PC-3 (cell line): ENCODE measurements around the gene PAPSS2. TPM values are rescaled to one million over a fixed set of nuclear protein-coding genes. Genes with fewer than 3 reads are reported as not detected.
"Not testable (repeated sequence)": the region's sequence is repeated elsewhere in the genome, so short reads cannot be mapped to it uniquely, and the experiment has no call there.

ENCODE experiments used
- ATAC-seq: fragments of 200-7000 bp; cut with Tn5 transposase; 2 replicates; pipeline ENCODE4 v1.9.1; 2020; ENCODE audit warnings: mild to moderate bottlenecking, moderate library complexity
- BruUV-seq: library from RNA; stranded (reverse); fragments of 400-500 nt; replicated peaks from 2 replicates; lab custom pipeline; 2021; lab: Mats Ljungman, UMichigan
- CTCF ChIA-PET: fragments of 300-600 bp; sonication (Branson Sonifier 250); formaldehyde crosslinking; loops from one replicate; lab custom pipeline; 2022; ENCODE audit warnings: antibody characterized with exemption; lab: Charles Lee
- POLR2A ChIA-PET: fragments of 300-600 bp; sonication (Branson Sonifier 250); formaldehyde crosslinking; loops from one replicate; lab custom pipeline; 2022; ENCODE audit warnings: antibody characterized with exemption; ENCODE audit not compliant: unreplicated experiment; lab: Charles Lee
- DNase-seq: peaks from one replicate; pipeline ENCODE4 v3.0.0-alpha.2; 2015
- H2AFZ ChIP-seq: fragments of 300-600 bp; sonication (generic); 2 replicates; pipeline ENCODE4 v1.6.0; 2016; ENCODE audit warnings: antibody characterized with exemption, low read length
- H3F3A ChIP-seq: fragments of 300-600 bp; sonication (generic); one replicate; pipeline ENCODE4 v1.6.0; 2017; ENCODE audit warnings: antibody characterized with exemption, low read length, control low read depth, mild to moderate bottlenecking; ENCODE audit not compliant: unreplicated experiment
- H3K27ac ChIP-seq: fragments of 300-600 bp; sonication (generic); 2 replicates; pipeline ENCODE4 v1.5.1; 2016; ENCODE audit warnings: mild to moderate bottlenecking, low read length
- H3K27me3 ChIP-seq: fragments of 300-600 bp; sonication (generic); 2 replicates; pipeline ENCODE4 v1.6.1; 2016; ENCODE audit warnings: low read length, mixed read lengths
- H3K36me3 ChIP-seq: fragments of 300-600 bp; sonication (generic); 2 replicates; pipeline ENCODE4 v1.6.1; 2016; ENCODE audit warnings: low read depth, mixed run types, low read length, mixed read lengths
- H3K4me1 ChIP-seq: fragments of 300-600 bp; sonication (generic); 2 replicates; pipeline ENCODE4 v1.5.1; 2016; ENCODE audit warnings: low read length; ENCODE audit not compliant: insufficient read depth
- H3K4me2 ChIP-seq: fragments of 300-600 bp; sonication (generic); 2 replicates; pipeline ENCODE4 v1.6.0; 2016; ENCODE audit warnings: low read length
- H3K4me3 ChIP-seq: fragments of 300-600 bp; sonication (generic); 2 replicates; pipeline ENCODE4 v1.5.1; 2016; ENCODE audit warnings: mild to moderate bottlenecking, low read length, mixed read lengths
- H3K79me2 ChIP-seq: fragments of 300-600 bp; sonication (generic); 2 replicates; pipeline ENCODE4 v1.6.1; 2017; ENCODE audit warnings: low read length, mixed read lengths
- H3K9ac ChIP-seq: fragments of 300-600 bp; sonication (generic); 2 replicates; pipeline ENCODE4 v1.6.0; 2016; ENCODE audit warnings: mild to moderate bottlenecking, low read length
- H3K9me2 ChIP-seq: fragments of 300-600 bp; sonication (generic); replicated peaks from 2 replicates; pipeline ENCODE4 v1.6.1; 2016; ENCODE audit warnings: mixed run types, low read length, mixed read lengths
- H3K9me3 ChIP-seq: fragments of 300-600 bp; sonication (generic); 2 replicates; pipeline ENCODE4 v1.6.1; 2016; ENCODE audit warnings: low read length, mixed read lengths
- H4K20me1 ChIP-seq: fragments of 300-600 bp; sonication (generic); 2 replicates; pipeline ENCODE4 v1.6.1; 2016; ENCODE audit warnings: low read length, mixed read lengths
- EZH2 ChIP-seq: fragments of 300-600 bp; sonication (generic); IDR thresholded peaks from one replicate; pipeline ENCODE4 v1.6.1; 2017; ENCODE audit warnings: antibody characterized with exemption, mild to moderate bottlenecking, low read length; ENCODE audit not compliant: unreplicated experiment
- EZH2phosphoT487 ChIP-seq: fragments of 300-600 bp; sonication (generic); IDR thresholded peaks from 2 replicates; pipeline ENCODE4 v1.6.1; 2018; ENCODE audit warnings: mild to moderate bottlenecking, antibody characterized with exemption, low read length, borderline replicate concordance
- intact Hi-C: fragments of 100-400 bp; cut with micrococcal nuclease; formaldehyde crosslinking; loops from 2 replicates; pipeline ENCODE4 v1.9.0; 2023
- total RNA-seq: library from RNA; depleted of rRNA; stranded (reverse); fragments of >200 nt; gene quantifications from 2 replicates; pipeline ENCODE4 v1.2.3, GENCODE V29; 2014
- TF ChIP-seq, protein P1 (sequence below): fragments of 300-600 bp; sonication (generic); conservative IDR thresholded peaks from 2 replicates; pipeline ENCODE4 v1.5.1; 2017; ENCODE audit warnings: antibody characterized with exemption, low read depth, mild to moderate bottlenecking, low read length

Gene PAPSS2
- total RNA-seq, 1 experiment from 2014 or later: 16.4 TPM

GRCh38 chr10:87734987-87735827 is 75.5 kb downstream of the PAPSS2 start:
- POLR2A ChIA-PET: interaction anchor here (0.6 kb wide), 1 partner anchor 212 kb away, joined by 3 read pairs; no protein-coding TSS in a partner anchor
- BruUV-seq: no TSS peak
- no peak overlapping the region for H3K4me3 ChIP-seq
- no peaks in the 10 kb centered on the region for H4K20me1 ChIP-seq
- H3K9ac ChIP-seq: no peak overlapping the region
- no peaks in the 10 kb centered on the region for H3F3A ChIP-seq
- no peak overlapping the region for H3K4me2 ChIP-seq
- H3K4me1 ChIP-seq: peaks cover 11% of the 10 kb centered on the region; the same call in 1 of the 2 replicates
- intact Hi-C loops: loop anchor here (1.0 kb wide), 2 partner anchors 79 to 202 kb away; no protein-coding TSS in a partner anchor
- DNase-seq: peak; percentile 64
- H3K36me3 ChIP-seq: no peaks in the 10 kb centered on the region
- CTCF ChIA-PET: interaction anchor here (0.6 kb wide), 2 partner anchors 201 kb away, joined by 3 to 8 read pairs; no protein-coding TSS in a partner anchor
- H3K9me3 ChIP-seq: no peaks in the 10 kb centered on the region
- H2AFZ ChIP-seq: no peak overlapping the region
- no peaks in the 10 kb centered on the region for H3K79me2 ChIP-seq
- no peaks in the 10 kb centered on the region for H3K9me2 ChIP-seq
- TF ChIP-seq EZH2phosphoT487 (no peak), EZH2 (no peak)
- TF ChIP-seq, protein P1, sequence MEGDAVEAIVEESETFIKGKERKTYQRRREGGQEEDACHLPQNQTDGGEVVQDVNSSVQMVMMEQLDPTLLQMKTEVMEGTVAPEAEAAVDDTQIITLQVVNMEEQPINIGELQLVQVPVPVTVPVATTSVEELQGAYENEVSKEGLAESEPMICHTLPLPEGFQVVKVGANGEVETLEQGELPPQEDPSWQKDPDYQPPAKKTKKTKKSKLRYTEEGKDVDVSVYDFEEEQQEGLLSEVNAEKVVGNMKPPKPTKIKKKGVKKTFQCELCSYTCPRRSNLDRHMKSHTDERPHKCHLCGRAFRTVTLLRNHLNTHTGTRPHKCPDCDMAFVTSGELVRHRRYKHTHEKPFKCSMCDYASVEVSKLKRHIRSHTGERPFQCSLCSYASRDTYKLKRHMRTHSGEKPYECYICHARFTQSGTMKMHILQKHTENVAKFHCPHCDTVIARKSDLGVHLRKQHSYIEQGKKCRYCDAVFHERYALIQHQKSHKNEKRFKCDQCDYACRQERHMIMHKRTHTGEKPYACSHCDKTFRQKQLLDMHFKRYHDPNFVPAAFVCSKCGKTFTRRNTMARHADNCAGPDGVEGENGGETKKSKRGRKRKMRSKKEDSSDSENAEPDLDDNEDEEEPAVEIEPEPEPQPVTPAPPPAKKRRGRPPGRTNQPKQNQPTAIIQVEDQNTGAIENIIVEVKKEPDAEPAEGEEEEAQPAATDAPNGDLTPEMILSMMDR: peak; percentile 87
- peak; percentile 70 for ATAC-seq
- H3K27me3 ChIP-seq: no peaks in the 10 kb centered on the region
- no peak overlapping the region for H3K27ac ChIP-seq

DNA sequence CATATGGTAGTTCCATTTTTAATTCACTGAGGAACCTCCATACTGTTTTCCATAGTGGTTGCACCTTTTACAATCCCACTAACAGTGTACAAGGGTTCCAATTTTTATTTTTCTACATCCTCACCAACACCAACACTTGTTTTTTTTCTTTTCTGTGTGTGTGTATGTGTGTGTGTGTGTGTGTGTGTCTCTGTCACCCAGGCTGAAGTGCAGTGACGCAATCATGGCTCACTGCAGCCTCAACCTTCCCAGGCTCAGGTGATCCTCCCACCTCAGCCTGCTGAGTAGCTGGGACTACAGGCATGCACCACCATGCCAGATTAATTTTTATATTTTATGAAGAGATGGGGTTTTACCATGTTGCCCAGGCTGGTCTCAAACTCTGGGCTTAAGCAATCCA is 78.6 kb downstream of the PAPSS2 start:
- CTCF ChIA-PET: interaction anchor here (0.6 kb wide), 1 partner anchor 26 kb away, joined by 3 read pairs; no protein-coding TSS in a partner anchor
- DNase-seq, BruUV-seq, H3K27me3 ChIP-seq, H3K36me3 ChIP-seq, ATAC-seq, H3K27ac ChIP-seq, H3K9me2 ChIP-seq, POLR2A ChIA-PET, H3K4me3 ChIP-seq, H3K4me2 ChIP-seq, H3K9ac ChIP-seq, intact Hi-C loops, H3K79me2 ChIP-seq, H3K9me3 ChIP-seq, H2AFZ ChIP-seq, H4K20me1 ChIP-seq, H3F3A ChIP-seq: not testable (repeated sequence)
- peaks cover 18% of the 10 kb centered on the region for H3K4me1 ChIP-seq

GRCh38 chr10:87739703-87740102 is 80.0 kb downstream of the PAPSS2 start:
- BruUV-seq: no TSS peak
- Histone ChIP-seq H3K79me2 (no peaks in the 10 kb centered on the region), H3K4me1 (peaks cover 18% of the 10 kb centered on the region), H3K4me2 (no peak overlapping the region), H3K9me3 (no peaks in the 10 kb centered on the region), H3K9ac (no peak overlapping the region), H4K20me1 (no peaks in the 10 kb centered on the region), H3F3A (no peaks in the 10 kb centered on the region), H3K27me3 (no peaks in the 10 kb centered on the region), H3K36me3 (no peaks in the 10 kb centered on the region), H2AFZ (no peak overlapping the region), H3K9me2 (no peaks in the 10 kb centered on the region), H3K4me3 (no peak overlapping the region), H3K27ac (no peak overlapping the region)
- DNase-seq: no peak
- TF ChIP-seq EZH2 (no peak), EZH2phosphoT487 (no peak)
- TF ChIP-seq, protein P1: no peak
- POLR2A ChIA-PET: interaction anchor here (0.6 kb wide), 1 partner anchor 1909 kb away, joined by 4 read pairs; no protein-coding TSS in a partner anchor
- intact Hi-C loops: no loop called here
- CTCF ChIA-PET: no interaction called here
- no peak for ATAC-seq
